ENCODE results near the gene DPYD. TPM values are rescaled to one million over a fixed set of nuclear protein-coding genes. Genes with fewer than 3 reads are reported as not detected.

Gene DPYD
- total RNA-seq, 1 donor: 35.8 TPM

DNA sequence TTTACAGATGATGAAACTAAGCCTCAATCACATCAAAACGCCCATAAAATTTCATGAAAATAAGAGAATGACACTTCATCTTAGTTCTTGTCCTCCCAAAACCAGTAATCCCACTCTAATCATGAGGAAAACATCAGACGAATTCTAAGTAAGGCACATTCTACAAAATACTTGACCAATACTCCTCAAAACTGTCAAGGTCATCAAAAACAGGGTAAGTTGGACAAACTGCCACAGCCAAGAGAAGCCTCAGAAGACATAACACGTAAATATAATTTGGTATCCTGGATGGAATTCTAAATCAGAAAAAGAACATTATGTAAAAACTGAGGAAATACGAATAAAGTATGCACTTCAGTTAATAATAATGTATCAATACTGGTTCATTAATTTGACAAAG is 128.2 kb downstream of the DPYD start:
- no peak for DNase-seq (ENCODE audit: low read depth in 2 of 3, low spot score in 2 of 3)

GRCh38 chr1:97791251-97791650 is 129.6 kb downstream of the DPYD start:
- no peak for DNase-seq (ENCODE audit: low read depth in 2 of 3, low spot score in 2 of 3)

DNA sequence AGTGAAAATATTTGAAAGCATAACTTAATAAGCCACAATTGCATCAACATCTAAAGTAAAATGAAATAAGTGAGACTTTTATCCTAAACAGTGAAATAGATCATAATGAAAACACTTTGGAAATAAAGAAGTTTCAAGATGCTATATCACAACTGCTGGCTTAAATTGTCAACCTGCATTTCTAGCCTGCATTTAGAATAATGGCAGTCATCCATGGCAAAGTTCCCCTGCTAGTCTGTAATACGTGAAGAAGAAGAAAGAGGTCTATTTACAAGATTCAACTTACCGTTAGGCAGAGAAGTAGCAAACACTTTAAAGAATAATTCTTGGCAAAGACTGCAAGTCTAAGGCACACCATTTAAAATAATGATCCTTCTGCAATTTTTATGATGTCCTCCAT is 133.6 kb downstream of the DPYD start:
- no peak for DNase-seq (ENCODE audit: low read depth in 2 of 3, low spot score in 2 of 3)

DNA sequence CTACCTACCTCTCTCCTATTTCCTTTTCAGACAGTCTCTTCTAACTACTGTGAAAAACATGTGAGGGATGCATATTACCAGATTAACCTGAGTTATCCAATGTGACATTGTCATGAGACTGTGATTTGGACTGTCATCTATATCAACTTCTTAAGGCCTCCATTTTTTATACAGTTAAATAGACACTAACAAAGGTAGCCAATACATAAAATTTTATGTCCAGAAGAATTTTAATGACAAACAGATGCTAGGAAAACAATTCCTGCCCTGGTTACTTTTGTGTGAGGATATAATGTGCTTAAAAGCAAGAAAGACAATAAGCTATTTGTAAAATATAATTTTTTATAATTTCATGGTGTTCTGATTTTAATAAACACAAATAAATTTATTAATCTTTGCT is 136.2 kb downstream of the DPYD start:
- no peak for DNase-seq (ENCODE audit: low read depth in 2 of 3, low spot score in 2 of 3)

DNA sequence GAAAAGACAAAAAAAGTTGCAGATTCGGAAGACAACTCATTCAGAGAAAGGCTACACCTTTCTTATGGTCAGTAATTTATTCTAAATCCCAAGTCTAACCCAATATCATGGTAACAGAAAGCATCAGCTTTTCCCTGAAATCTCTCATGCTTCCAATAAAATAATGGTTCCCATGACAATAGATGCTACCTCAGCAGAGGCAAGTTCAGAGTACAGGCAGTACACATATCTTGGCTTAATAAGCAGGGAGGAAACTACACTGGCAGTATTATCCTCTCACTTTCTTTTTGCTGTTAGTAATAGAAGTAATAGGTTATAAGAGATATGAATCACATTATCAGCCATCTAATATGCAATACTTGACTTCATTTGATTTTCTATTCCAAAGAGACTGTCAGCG is 137.1 kb downstream of the DPYD start:
- DNase-seq (ENCODE audit: low read depth in 2 of 3, low spot score in 2 of 3): no peak

- no peak for DNase-seq (ENCODE audit: low read depth in 2 of 3, low spot score in 2 of 3)
These were observed 139.0 kb downstream of the DPYD start for GRCh38 chr1:97781762-97782337.

GRCh38 chr1:97780884-97781283 is 139.9 kb downstream of the DPYD start:
- DNase-seq (ENCODE audit: low read depth in 2 of 3, low spot score in 2 of 3): no peak

- DNase-seq (ENCODE audit: low read depth in 2 of 3, low spot score in 2 of 3): no peak
These were observed 142.1 kb downstream of the DPYD start for GRCh38 chr1:97778718-97779117.

DNA sequence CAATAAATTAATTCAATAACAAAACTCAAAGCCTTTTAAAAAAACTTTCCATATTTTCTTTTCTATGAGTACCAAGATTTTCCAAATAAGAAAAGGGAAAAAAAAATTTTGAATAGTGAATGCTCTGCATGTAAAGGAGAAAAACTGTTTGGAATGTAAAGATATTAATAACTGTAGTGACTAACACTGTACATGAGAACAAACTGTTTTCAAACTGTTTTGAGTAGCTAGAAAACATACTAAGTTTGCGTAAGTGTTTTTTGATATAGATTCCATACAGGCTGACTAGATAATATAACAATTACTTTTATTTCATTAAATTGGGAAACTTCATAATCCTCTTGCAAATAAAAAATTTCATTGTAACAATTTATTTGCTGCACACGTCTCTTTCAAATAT is 150.5 kb downstream of the DPYD start:
- no peak for DNase-seq (ENCODE audit: low read depth in 2 of 3, low spot score in 2 of 3)

DNA sequence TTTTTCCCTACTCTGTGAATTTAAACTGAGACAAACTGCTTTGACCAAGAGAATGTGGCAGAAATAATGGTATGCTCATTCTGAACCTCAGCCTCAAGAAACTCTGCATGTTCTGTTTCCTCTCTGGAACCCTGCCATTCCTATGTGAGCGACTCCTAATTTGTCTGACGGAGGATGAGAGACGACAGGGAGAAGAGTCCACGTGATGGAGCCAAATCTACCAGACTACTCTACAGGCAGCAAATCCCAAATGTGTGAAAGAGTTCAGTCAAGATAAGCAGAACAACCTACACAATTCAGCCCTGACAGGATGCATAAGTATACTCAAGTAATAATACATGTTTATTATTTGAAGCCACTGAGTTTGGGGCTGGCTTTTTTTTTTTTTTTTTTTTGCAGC is 153.5 kb downstream of the DPYD start:
- DNase-seq (ENCODE audit: low read depth in 2 of 3, low spot score in 2 of 3): no peak

DNA sequence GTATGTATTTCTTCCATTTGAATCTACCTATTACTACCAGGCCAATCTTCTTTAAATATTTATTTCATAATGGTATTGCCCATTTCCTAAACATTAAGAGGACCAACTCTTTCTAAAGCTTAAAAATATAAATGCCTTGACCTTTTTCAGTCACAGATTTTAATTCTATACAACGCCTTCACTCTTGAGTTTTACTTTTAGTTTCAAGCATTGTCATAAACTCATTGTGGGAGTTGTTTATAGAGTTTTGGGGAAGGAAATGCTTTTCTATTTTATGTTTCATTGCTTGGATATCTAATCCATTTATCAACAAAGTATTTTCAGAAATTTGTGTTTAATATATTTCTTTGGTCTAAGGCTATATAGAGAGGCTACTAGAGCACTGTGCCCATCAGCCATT is 155.8 kb downstream of the DPYD start:
- DNase-seq (ENCODE audit: low read depth in 2 of 3, low spot score in 2 of 3): no peak

DNA sequence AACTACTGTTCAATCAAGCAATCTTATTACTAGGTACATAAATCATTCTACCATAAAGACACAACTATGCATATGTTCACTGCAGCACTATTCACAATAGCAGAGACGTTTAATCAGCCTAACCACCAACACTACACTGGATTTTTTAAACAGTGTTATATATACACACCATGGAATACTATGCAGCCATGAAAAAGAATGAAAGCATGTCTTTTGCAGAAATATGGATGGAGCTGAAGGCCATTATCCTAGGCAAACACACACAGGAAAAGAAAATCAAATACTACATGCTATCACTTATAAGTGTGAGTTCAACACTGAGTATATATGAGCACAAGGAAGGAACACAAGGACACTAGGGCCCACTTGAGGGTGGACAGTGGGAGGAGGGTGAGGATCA is 159.2 kb downstream of the DPYD start:
- DNase-seq (ENCODE audit: low read depth in 2 of 3, low spot score in 2 of 3): no peak

GRCh38 chr1:97759078-97759477 is 161.8 kb downstream of the DPYD start:
- DNase-seq (ENCODE audit: low read depth in 2 of 3, low spot score in 2 of 3): no peak

DNA sequence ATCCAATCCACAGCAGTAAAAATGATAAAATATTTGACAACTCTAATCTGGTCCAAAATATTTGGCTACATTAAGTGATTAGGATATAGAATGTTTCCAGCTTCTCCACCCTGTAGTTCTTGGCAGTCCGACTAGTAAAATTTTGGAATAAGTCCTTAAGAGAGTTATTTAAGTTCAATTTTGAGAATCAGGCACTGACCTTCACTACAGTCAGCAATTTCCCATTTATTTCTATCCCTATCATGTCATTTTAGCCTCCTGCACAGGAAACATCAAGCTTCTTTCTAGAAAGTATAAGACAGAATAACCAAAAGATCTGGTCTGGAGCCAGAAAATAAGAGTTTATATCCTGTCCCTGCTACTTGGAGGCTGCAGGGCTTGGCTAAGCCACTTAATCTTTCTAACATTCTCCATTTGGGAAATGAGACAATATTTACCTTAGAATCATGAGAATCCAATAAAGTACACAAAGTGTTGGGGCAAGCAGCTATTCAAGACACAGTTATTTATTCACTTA is 162.2 kb downstream of the DPYD start:
- DNase-seq (ENCODE audit: low read depth in 2 of 3, low spot score in 2 of 3): no peak

DNA sequence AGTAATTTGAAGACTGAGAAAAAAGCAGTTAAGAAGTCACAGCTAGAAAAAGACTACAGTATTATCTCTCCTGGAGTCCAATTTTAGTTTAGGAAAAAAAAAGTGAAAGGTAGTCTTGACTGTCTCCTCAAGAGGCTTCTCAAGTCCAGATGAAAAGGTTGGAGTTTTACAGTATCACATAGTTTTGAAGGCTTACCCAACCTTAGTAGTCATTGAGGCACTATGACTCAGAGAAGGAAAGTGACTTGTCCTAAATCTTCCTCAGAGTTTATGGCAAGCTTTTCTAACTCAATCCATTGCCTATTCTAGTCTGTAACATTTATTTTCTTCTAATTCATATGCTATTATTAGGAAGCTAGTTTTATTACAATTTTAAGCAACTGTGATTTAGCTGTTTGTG is 174.9 kb downstream of the DPYD start:
- no peak for DNase-seq (ENCODE audit: low read depth in 2 of 3, low spot score in 2 of 3)

DNA sequence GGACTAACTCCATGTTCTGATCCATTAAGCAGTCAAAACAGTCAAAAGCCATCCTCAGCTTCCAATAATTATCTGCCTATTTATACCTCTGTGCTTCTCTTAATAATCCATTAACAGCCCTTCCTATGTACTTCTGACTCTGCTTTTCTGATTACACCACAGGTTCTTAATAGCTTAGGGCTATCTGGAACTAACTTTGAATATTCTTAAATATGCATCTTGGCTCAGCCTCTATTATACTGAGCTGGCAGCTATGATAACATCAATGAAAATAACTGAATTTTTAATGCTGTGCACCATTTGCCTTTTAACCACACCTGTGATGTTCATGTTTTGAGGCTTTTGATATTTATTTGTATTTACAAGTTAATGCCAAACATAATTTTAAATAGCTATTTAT is 175.9 kb downstream of the DPYD start:
- DNase-seq (ENCODE audit: low read depth in 2 of 3, low spot score in 2 of 3): no peak

GRCh38 chr1:97743129-97743528 is 177.7 kb downstream of the DPYD start:
- no peak for DNase-seq (ENCODE audit: low read depth in 2 of 3, low spot score in 2 of 3)

DNA sequence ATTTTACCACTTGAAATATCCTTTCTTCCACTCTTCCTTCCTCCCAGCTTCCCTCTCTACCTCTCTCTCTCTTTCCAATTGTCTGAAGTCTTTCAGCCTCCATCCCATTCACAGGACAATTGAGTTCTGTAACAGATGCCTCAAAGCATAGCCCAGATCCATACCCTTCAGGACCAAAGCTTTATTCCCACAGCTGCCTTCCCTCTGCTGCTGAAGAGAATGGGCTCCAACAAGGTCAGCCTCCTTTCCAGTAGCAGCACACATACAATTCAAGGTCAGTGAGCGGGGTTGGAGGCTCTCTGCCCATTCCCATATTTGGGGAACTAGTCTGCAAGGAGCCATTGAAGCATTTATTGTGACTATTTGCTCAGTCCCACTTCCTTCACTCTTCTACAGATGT is 179.9 kb downstream of the DPYD start:
- DNase-seq (ENCODE audit: low read depth in 2 of 3, low spot score in 2 of 3): no peak

- no peak for DNase-seq (ENCODE audit: low read depth in 2 of 3, low spot score in 2 of 3)
These were observed 181.2 kb downstream of the DPYD start for GRCh38 chr1:97739596-97740103.

DNA sequence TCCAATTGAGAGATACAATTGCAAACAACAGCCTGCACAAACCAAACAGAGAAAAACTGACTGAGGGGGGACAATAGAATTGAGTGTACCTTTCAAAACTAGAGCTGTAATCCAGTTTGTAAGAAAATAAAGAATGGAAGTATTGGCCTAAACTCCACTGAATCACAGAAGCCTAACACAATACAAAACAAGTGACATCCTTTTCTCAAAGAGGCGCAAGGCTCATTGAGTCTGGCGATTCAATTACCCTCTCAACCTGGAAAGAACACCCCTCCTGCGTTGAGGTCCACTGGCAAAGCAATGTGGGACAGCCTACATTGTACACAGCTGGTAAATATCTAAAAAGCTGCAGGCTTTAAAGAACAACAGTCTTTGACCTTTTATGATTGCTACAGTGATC is 182.6 kb downstream of the DPYD start:
- DNase-seq (ENCODE audit: low read depth in 2 of 3, low spot score in 2 of 3): no peak

DNA sequence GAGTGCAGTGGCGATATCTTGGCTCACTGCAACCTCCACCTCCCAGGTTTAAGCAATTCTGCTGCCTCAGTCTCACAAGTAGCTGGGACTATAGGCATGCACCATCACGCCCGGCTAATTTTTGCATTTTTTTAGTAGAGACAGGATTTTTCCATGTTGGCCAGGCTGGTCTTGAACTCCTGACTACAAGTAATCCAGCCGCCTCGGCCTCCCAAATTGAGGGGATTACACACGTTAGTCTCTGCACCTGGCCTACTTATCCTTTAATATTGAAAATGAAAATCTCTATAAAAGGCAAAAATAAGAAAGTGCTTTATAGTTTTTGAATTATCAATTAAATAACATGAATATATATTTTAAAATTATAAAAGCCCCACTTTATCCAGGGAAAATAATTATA is 190.6 kb downstream of the DPYD start:
- DNase-seq (ENCODE audit: low read depth in 2 of 3, low spot score in 2 of 3): no peak

- no peak for DNase-seq (ENCODE audit: low read depth in 2 of 3, low spot score in 2 of 3)
These were observed 192.4 kb downstream of the DPYD start for GRCh38 chr1:97728436-97728835.

DNA sequence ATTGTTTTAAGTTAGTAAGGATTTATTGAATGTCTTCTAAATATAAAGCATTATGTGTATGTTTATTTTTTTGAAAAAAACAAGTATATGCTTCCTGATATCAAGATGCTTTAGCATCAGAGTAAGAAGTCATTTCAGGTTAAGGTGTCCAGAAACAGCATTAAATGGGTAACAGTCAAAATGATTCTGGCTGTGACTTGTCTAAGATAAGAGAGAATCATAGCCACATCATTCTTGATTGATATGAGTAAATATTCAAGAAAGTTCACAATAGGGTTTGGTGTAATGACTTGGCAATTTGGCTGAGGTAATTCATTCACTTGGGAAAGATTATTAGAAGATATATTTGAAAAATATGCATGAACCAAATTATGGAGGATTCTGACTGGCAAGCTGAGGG is 193.8 kb downstream of the DPYD start:
- no peak for DNase-seq (ENCODE audit: low read depth in 2 of 3, low spot score in 2 of 3)

Data from hematopoietic multipotent progenitor cell (in vitro differentiated cells).